ENCODE data around the gene CHST4. TPM values are rescaled to one million over a fixed set of nuclear protein-coding genes. Genes with fewer than 3 reads are reported as not detected.
A peak's percentile ranks its signal among the peaks of the same experiment; 100 is the strongest.

CHST4 gene
- total and polyA plus RNA-seq, 9 of the 15 experiments (the other 6 are each of a cell fraction or from before 2014, with no cell fraction given): 0.07 TPM; not detected in 8

DNA sequence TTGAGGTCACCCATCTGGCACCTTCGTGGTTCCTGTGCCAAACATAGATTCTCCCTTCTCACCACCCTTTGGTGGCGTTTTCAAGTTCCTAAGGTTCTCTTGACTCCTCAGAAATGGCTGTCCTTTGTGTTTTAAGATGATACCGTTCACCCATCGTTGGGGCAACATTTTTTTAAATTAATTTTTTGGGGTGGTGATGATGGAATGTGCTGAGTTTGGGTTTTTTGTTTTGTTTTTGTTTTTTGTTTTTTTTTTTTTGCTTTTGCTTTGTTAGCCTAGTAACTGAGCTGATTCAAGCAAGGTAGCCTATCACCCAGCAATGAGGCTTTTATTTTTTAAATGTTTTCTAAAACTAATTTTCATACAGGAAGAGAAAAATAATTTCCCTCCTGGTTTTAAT is 2.6 kb downstream of the CHST4 start:
- Histone ChIP-seq H2AFZ (ENCODE audit: low read depth, low read length) (no peak overlapping the region), H3K9me3 (replicated peaks; ENCODE audit: control insufficient read depth, insufficient read depth, low read depth, low read length) (no peaks in the 10 kb centered on the region), H3K4me3 (no peak overlapping the region), H3K9me1 (ENCODE audit: control insufficient read depth, insufficient read depth, low read length) (no peaks in the 10 kb centered on the region), H3K9ac (ENCODE audit: insufficient read depth in 1 of 2, low read depth in 2 of 2, low read length in 2 of 2) (no peak overlapping the region), H3K79me2 (ENCODE audit: control insufficient read depth, insufficient read depth, low read length) (no peaks in the 10 kb centered on the region), H3K27me3 (ENCODE audit: control insufficient read depth in 2 of 2, insufficient read depth in 2 of 2, low read length in 2 of 2) (peaks cover 24 to 43% of the 10 kb centered on the region in 2 experiments), H3K4me2 (ENCODE audit: insufficient read depth, low read length) (no peak overlapping the region), H3K27ac (ENCODE audit: extremely low read depth, low read depth, low read length) (no peak overlapping the region), H3K36me3 (ENCODE audit: control insufficient read depth, insufficient read depth, low read length) (no peaks in the 10 kb centered on the region), H3K4me1 (replicated peaks in 1 of 2; ENCODE audit: control insufficient read depth in 2 of 2, insufficient read depth in 2 of 2, low read length in 2 of 2) (no peaks in the 10 kb centered on the region), H4K20me1 (replicated peaks; ENCODE audit: control insufficient read depth, insufficient read depth, low read length) (no peaks in the 10 kb centered on the region)
- WGBS (ENCODE audit: insufficient coverage, low coverage, missing lambda C conversion rate): 0% methylated on average over 4 of the region's 4 CpGs
- no peak for FAIRE-seq
- in situ Hi-C loops (cut with MboI) (no loop called here), intact Hi-C loops (cut with micrococcal nuclease) (no loop called here)
- POLR2A ChIA-PET: no interaction called here
- no TSS peak for BruUV-seq (replicated peaks)
- no peak for ATAC-seq
- CTCF ChIA-PET (ENCODE audit: low intra/inter-chr PET ratio): interaction anchor here (0.7 kb wide), 1 partner anchor 24 kb away, joined by 3 read pairs; no protein-coding TSS in a partner anchor
- TF ChIP-seq TAF7 (tag; IDR thresholded peaks at IDR 0.05) (no peak), C11orf30 (IDR thresholded peaks at IDR 0.05; ENCODE audit: low read depth) (peak; percentile 41; the same call in 1 of the 2 replicates), MAFG (tag; conservative IDR thresholded peaks at IDR 0.05) (peak; percentile 55; the same call in 1 of the 2 replicates), ZNF316 (IDR thresholded peaks at IDR 0.05) (peak; percentile 83)
- TF ChIP-seq, protein P1, sequence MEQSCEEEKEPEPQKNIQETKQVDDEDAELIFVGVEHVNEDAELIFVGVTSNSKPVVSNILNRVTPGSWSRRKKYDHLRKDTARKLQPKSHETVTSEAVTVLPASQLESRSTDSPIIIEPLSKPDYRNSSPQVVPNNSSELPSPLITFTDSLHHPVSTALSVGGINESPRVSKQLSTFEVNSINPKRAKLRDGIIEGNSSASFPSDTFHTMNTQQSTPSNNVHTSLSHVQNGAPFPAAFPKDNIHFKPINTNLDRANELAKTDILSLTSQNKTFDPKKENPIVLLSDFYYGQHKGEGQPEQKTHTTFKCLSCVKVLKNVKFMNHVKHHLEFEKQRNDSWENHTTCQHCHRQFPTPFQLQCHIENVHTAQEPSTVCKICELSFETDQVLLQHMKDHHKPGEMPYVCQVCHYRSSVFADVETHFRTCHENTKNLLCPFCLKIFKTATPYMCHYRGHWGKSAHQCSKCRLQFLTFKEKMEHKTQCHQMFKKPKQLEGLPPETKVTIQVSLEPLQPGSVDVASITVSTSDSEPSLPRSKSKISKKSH (CRISPR knock-in tag; IDR thresholded peaks at IDR 0.05): no peak
- no peak for DNase-seq (ENCODE audit: extremely low read depth in 1 of 4, low spot score in 3 of 4)

DNA sequence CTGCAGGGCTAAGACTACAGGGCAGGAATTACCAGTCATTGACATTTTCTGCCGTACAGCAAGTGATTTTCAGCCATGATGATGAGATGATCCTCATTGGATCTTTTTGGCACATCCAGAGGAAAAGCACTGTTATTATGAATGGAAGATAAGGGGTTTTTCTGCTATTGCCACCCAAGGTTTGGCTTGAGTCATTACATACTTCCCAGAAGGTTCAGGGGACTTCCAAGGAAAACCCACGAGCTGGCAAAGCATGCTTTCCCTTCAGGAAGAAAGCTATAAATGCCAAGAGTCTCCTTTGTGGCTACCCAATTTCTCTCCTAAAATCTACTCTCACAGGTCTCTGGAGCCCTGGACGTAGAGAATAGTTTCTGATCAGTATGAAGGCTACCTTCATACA is 6.1 kb downstream of the CHST4 start:
- Histone ChIP-seq H3K79me2 (ENCODE audit: control insufficient read depth, insufficient read depth, low read length) (no peaks in the 10 kb centered on the region), H3K36me3 (ENCODE audit: control insufficient read depth, insufficient read depth, low read length) (no peaks in the 10 kb centered on the region), H2AFZ (ENCODE audit: low read depth, low read length) (no peak overlapping the region), H3K4me2 (ENCODE audit: insufficient read depth, low read length) (no peak overlapping the region), H3K27ac (ENCODE audit: extremely low read depth, low read depth, low read length) (no peak overlapping the region), H3K9me3 (replicated peaks; ENCODE audit: control insufficient read depth, insufficient read depth, low read depth, low read length) (no peaks in the 10 kb centered on the region), H3K9me1 (ENCODE audit: control insufficient read depth, insufficient read depth, low read length) (no peaks in the 10 kb centered on the region), H4K20me1 (replicated peaks; ENCODE audit: control insufficient read depth, insufficient read depth, low read length) (no peaks in the 10 kb centered on the region), H3K9ac (ENCODE audit: insufficient read depth in 1 of 2, low read depth in 2 of 2, low read length in 2 of 2) (no peak overlapping the region), H3K4me3 (no peak overlapping the region), H3K27me3 (ENCODE audit: control insufficient read depth in 2 of 2, insufficient read depth in 2 of 2, low read length in 2 of 2) (peaks cover 10 to 38% of the 10 kb centered on the region in 2 experiments), H3K4me1 (replicated peaks in 1 of 2; ENCODE audit: control insufficient read depth in 2 of 2, insufficient read depth in 2 of 2, low read length in 2 of 2) (no peaks in the 10 kb centered on the region)
- ATAC-seq: no peak
- intact Hi-C loops (cut with micrococcal nuclease) (no loop called here), in situ Hi-C loops (cut with MboI) (no loop called here)
- CTCF ChIA-PET (ENCODE audit: low intra/inter-chr PET ratio): no interaction called here
- POLR2A ChIA-PET: no interaction called here
- TF ChIP-seq ETV5 (CRISPR knock-in tag; IDR thresholded peaks at IDR 0.05; ENCODE audit: low read depth) (no peak), NBN (IDR thresholded peaks at IDR 0.05; ENCODE audit: low read depth) (no peak), POLR2AphosphoS2 (IDR thresholded peaks at IDR 0.05; ENCODE audit: low read length) (no peak), MIER1 (IDR thresholded peaks at IDR 0.05; ENCODE audit: low read depth) (no peak), POLR2H (tag; IDR thresholded peaks at IDR 0.05; ENCODE audit: low read depth) (no peak), NKRF (IDR thresholded peaks at IDR 0.05; ENCODE audit: borderline replicate concordance) (no peak)
- no peak for DNase-seq (ENCODE audit: extremely low read depth in 1 of 4, low spot score in 3 of 4)
- no TSS peak for BruUV-seq (replicated peaks)
- WGBS (ENCODE audit: insufficient coverage, low coverage, missing lambda C conversion rate): 0% methylated on average over 3 of the region's 3 CpGs
- FAIRE-seq: no peak

Data from K562 (cell line).